ENCODE data around the gene CLTB.

GRCh38 chr5:176446884-176447590 lies 30.7 kb upstream of the CLTB start:
- no peak for TF ChIP-seq CTCF (IDR thresholded peaks at IDR 0.05 in 8 of 11, conservative IDR thresholded peaks at IDR 0.05 in 3 of 11)
- no peak for TF ChIP-seq POLR2AphosphoS5 (IDR thresholded peaks at IDR 0.05)
- TF ChIP-seq POLR2A (IDR thresholded peaks at IDR 0.05): no peak
